Measurements from ENCODE around the gene DUSP12. TPM values are rescaled to one million over a fixed set of nuclear protein-coding genes. Genes with fewer than 3 reads are reported as not detected.

The DUSP12 gene
- total and polyA plus RNA-seq, 4 donors: 7.9 to 18.2 (median 12.5) TPM

- Histone ChIP-seq H3K4me3 (ENCODE audit: low read depth in 1 of 3, low read length in 3 of 3) (no peak overlapping the region), H3K9me3 (ENCODE audit: control insufficient read depth in 4 of 4, low read length in 3 of 4) (no peaks in the 10 kb centered on the region), H3K9ac (ENCODE audit: low read depth in 1 of 2, low read length in 2 of 2) (no peak overlapping the region), H3K27me3 (ENCODE audit: control insufficient read depth in 4 of 4, insufficient read depth in 4 of 4, low read length in 3 of 4) (no peaks in the 10 kb centered on the region), H3K27ac (ENCODE audit: low read depth in 1 of 2, low read length in 2 of 2) (no peak overlapping the region), H3K36me3 (ENCODE audit: control insufficient read depth in 4 of 4, insufficient read depth in 3 of 4, low read depth in 1 of 4, low read length in 3 of 4) (no peaks in the 10 kb centered on the region), H3K4me1 (ENCODE audit: control insufficient read depth in 4 of 4, insufficient read depth in 4 of 4, low read length in 3 of 4) (no peaks in the 10 kb centered on the region)
- no peak for TF ChIP-seq JUND (IDR thresholded peaks at IDR 0.05)
- no peak for TF ChIP-seq SP1 (IDR thresholded peaks at IDR 0.05)
- TF ChIP-seq ATF3 (IDR thresholded peaks at IDR 0.05): no peak
- no peak for TF ChIP-seq RXRA (IDR thresholded peaks at IDR 0.05)
- TF ChIP-seq FOXA1 (IDR thresholded peaks at IDR 0.05): no peak
- no peak for DNase-seq (ENCODE audit: low spot score)
- WGBS: 83% methylated on average over 4 of the region's 4 CpGs
Measured at GRCh38 chr1:161736335-161736969, 13.1 kb upstream of the DUSP12 start.

GRCh38 chr1:161737625-161738024 lies 12.0 kb upstream of the DUSP12 start:
- Histone ChIP-seq H3K27ac (ENCODE audit: low read depth in 1 of 2, low read length in 2 of 2) (no peak overlapping the region), H3K4me1 (ENCODE audit: control insufficient read depth in 4 of 4, insufficient read depth in 4 of 4, low read length in 3 of 4) (no peaks in the 10 kb centered on the region), H3K9ac (ENCODE audit: low read depth in 1 of 2, low read length in 2 of 2) (no peak overlapping the region), H3K36me3 (ENCODE audit: control insufficient read depth in 4 of 4, insufficient read depth in 3 of 4, low read depth in 1 of 4, low read length in 3 of 4) (no peaks in the 10 kb centered on the region), H3K27me3 (ENCODE audit: control insufficient read depth in 4 of 4, insufficient read depth in 4 of 4, low read length in 3 of 4) (no peaks in the 10 kb centered on the region), H3K4me3 (ENCODE audit: low read depth in 1 of 3, low read length in 3 of 3) (no peak overlapping the region), H3K9me3 (ENCODE audit: control insufficient read depth in 4 of 4, low read length in 3 of 4) (no peaks in the 10 kb centered on the region)
- no peak for DNase-seq (ENCODE audit: low spot score)
- WGBS: 93% methylated on average over 2 of the region's 2 CpGs
- no peak for TF ChIP-seq FOXA1 (IDR thresholded peaks at IDR 0.05)
- TF ChIP-seq MAX (IDR thresholded peaks at IDR 0.05): no peak
- no peak for TF ChIP-seq NR2F2 (IDR thresholded peaks at IDR 0.05)
- no peak for TF ChIP-seq RAD21 (IDR thresholded peaks at IDR 0.05)
- TF ChIP-seq HNF4A (conservative IDR thresholded peaks at IDR 0.05): no peak
- no peak for TF ChIP-seq FOXA2 (IDR thresholded peaks at IDR 0.05)
- TF ChIP-seq ATF3 (IDR thresholded peaks at IDR 0.05): no peak
- TF ChIP-seq CTCF (IDR thresholded peaks at IDR 0.05; ENCODE audit: low read depth, low read length, missing input control): no peak
- no peak for TF ChIP-seq RXRA (IDR thresholded peaks at IDR 0.05)
- TF ChIP-seq SP1 (IDR thresholded peaks at IDR 0.05): no peak
- TF ChIP-seq JUND (IDR thresholded peaks at IDR 0.05): no peak
- no peak for TF ChIP-seq HNF4G (IDR thresholded peaks at IDR 0.05)

- H3K27ac ChIP-seq (ENCODE audit: low read depth in 1 of 2, low read length in 2 of 2): no peak overlapping the region
- WGBS: 81% methylated on average over 4 of the region's 4 CpGs
- H3K36me3 ChIP-seq (ENCODE audit: control insufficient read depth in 4 of 4, insufficient read depth in 3 of 4, low read depth in 1 of 4, low read length in 3 of 4): no peaks in the 10 kb centered on the region
- H3K4me1 ChIP-seq (ENCODE audit: control insufficient read depth in 4 of 4, insufficient read depth in 4 of 4, low read length in 3 of 4): no peaks in the 10 kb centered on the region
- no peak overlapping the region for H3K4me3 ChIP-seq (ENCODE audit: low read depth in 1 of 3, low read length in 3 of 3)
- no peak for DNase-seq (ENCODE audit: low spot score)
- H3K9ac ChIP-seq (ENCODE audit: low read depth in 1 of 2, low read length in 2 of 2): no peak overlapping the region
- no peaks in the 10 kb centered on the region for H3K27me3 ChIP-seq (ENCODE audit: control insufficient read depth in 4 of 4, insufficient read depth in 4 of 4, low read length in 3 of 4)
- TF ChIP-seq FOXA1 (IDR thresholded peaks at IDR 0.05): no peak
- no peak for TF ChIP-seq GABPA (IDR thresholded peaks at IDR 0.05 in 1 of 2, conservative IDR thresholded peaks at IDR 0.05 in 1 of 2)
- no peak for TF ChIP-seq RXRA (IDR thresholded peaks at IDR 0.05)
- no peak for TF ChIP-seq MAX (IDR thresholded peaks at IDR 0.05)
- TF ChIP-seq EGR1 (IDR thresholded peaks at IDR 0.05; ENCODE audit: low read depth in 2 of 2): no peak
- TF ChIP-seq FOXA2 (IDR thresholded peaks at IDR 0.05): no peak
- TF ChIP-seq REST (IDR thresholded peaks at IDR 0.05): no peak
- no peak for TF ChIP-seq HNF4G (IDR thresholded peaks at IDR 0.05)
- peak; percentile 89 to 90 for TF ChIP-seq RAD21 (IDR thresholded peaks at IDR 0.05)
- peak; percentile 50 for TF ChIP-seq CTCF (IDR thresholded peaks at IDR 0.05; ENCODE audit: low read depth, low read length, missing input control)
- no peak for TF ChIP-seq NR2F2 (IDR thresholded peaks at IDR 0.05)
- no peak for TF ChIP-seq HNF4A (conservative IDR thresholded peaks at IDR 0.05)
- TF ChIP-seq JUND (IDR thresholded peaks at IDR 0.05): no peak
- no peak for TF ChIP-seq TAF1 (conservative IDR thresholded peaks at IDR 0.05)
- no peaks in the 10 kb centered on the region for H3K9me3 ChIP-seq (ENCODE audit: control insufficient read depth in 4 of 4, low read length in 3 of 4)
Measured at GRCh38 chr1:161738627-161739287, 10.8 kb upstream of the DUSP12 start.
